Middle frontal gyrus (tissue), 1 donor: ENCODE measurements around the gene PRRG2.

Experiments
- DNase-seq: peaks from one replicate; pipeline ENCODE4 v3.0.0-alpha.2; 2015; ENCODE audit warnings: low spot score; ENCODE audit errors: extremely low spot score

PRRG2 gene

DNA sequence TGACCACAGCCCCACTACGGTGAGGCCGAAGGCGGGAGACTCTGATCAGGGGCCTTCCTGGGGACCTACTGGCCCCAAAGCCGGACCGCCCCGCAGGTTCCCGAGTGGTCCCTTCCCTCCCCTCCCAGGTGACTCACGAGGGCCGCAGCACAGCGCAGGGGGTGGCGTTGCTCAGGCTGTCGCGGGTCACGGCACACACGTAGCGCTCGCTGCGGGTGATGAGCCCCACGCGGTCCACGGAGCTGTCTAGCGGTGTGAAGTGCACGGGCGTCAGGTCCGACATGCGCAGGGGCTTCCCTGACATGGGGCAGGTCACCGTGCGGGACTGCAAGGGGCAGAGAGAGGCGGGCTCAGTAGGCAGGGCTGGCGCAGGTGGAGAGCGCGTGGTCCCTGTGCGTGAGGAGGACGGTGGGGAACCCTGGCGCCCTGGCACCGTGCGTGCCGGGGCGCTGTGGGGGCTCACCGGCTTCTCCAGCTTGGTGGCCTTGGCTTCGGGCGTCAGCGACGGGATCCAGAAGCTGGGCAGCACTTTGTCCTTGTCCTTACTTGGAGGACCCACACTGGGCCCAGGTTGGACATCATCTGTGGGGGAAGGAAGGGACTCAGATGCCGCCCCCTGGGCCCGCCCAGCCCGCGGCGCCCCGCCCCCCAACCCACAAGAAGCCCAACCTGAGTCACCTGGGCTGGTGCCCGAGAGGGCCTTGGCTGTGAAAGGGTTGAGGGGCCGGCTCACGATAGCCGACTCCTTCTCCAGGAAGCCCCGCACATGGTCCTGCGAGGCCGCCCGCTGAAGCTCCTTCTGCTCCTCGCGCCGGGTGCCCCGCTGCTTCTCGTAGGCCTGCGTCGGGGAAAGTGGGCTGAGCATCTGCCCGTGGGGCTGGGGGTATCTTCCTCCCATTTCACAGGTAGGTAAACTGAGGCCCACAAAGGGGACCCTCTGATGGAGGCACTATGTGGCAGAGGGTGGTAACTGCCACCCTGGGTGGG is 24.4 kb upstream of the PRRG2 start:
- DNase-seq: no peak

DNA sequence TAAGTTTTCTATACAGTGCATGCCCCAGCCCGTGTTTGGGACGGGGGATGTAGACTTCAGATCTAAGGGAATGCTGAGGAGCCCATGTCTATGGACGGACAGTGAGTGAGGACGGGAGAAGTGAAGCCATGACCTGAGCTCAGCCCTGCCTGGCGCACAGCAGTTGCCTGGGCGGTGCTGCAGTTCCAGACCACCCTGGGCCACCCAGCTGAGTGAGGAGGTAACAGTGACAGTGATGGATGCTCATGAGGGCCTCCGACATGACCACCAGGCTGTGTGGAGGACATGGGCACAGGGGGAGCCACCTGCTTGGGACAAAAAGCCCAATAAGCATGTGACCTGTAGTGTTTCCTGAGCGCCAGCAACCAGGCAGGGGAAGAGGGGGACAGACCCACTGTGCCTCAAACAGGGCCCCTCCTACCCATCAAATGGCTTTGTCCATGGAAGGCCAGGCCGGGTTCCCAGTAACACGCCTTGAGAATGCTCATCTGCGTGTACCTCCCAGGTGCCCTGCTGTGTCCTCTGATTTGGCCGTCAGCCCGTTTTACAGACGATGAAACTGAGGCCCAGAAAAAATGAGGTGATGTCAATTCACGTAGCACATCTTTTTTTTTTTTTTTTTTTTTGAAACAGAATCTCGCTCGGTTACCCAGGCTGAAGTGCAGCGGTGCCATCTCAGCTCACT is 23.3 kb upstream of the PRRG2 start:
- no peak for DNase-seq

DNA sequence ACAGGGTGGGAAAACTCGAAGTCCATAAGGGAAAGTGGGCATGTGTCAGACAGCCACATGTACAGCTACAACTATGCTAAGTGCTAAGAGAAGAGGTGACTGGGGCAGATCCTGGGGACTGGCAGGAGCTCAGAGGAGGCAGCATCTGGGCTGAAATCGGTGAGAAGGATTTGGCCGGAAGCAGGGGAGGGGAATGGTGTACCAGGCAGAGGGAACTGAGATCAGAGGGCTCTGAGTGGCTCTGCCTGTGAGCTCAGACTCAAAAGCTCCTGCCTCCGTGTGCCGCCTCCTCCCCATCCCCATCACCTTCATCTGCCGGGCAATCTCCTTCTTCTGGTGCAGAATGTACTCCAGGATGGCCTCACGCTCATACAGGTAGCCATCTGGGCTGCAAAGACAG is 22.5 kb upstream of the PRRG2 start:
- no peak for DNase-seq

DNA sequence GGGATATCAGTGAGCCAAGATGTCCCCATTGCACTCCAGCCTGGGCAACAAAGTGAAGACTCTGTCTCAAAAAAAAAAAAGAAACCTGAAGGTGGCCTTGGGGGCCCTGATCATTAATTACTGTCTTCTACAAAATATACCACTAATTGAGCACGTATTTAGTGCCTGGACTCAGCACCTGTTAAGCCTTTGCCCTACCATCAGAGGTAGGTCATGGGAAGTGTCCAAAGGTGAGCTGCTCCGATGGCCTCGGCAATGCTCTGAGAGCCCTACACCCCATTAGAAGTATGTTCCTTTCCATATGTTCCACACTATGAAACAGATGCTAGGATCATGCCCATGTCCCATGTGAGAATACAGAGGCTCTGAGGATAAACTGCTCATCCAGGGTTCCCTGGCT is 21.7 kb upstream of the PRRG2 start:
- DNase-seq: no peak

DNA sequence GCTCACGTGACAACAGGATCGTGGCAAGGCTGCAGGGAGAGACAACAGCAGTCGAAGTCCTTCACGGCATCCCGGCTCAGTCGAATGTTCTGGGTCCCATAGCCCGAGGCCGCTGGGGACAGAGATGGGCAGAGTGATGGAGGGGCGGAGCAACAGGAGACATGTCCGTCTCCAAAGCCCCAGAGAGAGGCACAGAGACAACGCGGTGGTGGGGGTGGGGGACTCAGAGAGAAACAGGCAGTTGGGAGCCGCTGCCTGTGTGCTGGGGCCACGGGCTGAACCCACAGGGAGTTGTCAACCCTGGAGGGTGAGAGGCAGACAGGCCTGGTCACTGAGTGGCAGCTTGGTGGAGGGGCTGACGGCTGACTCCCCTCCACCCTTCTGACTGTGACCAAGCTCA is 21.2 kb upstream of the PRRG2 start:
- DNase-seq: no peak

DNA sequence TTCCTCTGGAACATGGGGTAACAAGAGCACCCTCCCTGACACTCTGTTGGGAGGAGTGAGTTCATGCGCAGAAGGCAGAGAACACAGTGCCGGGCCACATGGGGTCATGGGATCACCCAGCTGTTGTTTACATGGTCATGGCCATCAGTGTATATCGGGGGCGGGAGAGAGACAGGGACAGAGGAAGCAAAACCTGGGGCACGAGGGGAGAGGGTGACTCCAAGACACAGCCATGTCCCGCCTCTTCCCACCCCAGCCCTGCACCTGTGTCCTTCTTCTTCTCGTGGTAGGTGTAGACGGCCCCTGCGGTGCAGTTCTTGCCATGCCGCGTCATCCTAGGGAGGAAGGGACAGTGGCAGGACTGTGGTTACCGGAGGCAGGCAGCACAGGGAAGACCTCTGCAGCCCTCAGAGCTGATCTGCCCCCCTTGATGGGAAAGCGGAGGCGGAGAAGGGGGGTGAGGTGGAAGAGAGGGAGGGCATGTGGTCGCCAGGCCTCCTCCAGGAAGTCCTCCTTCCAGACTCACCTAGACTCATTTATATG is 20.7 kb upstream of the PRRG2 start:
- DNase-seq: no peak

DNA sequence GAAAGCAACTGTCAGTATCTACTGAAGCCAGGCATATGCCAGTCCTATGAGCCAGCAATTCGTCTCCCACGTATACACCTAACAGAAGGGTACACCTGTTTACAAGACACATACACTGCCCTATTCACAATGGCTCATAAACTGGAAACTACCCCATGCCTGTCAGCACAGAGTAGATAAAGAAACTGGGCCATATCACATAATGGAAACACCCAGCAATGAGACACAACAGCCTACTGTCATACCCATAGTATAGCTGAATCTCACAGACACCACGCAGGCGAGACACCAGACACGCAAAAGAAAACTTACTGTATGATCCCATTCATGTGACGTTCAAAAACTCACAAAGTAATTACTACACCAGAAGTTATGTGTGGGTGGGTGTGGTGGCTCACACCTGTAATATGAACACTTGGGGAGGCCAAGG is 16.5 kb upstream of the PRRG2 start:
- no peak for DNase-seq

DNA sequence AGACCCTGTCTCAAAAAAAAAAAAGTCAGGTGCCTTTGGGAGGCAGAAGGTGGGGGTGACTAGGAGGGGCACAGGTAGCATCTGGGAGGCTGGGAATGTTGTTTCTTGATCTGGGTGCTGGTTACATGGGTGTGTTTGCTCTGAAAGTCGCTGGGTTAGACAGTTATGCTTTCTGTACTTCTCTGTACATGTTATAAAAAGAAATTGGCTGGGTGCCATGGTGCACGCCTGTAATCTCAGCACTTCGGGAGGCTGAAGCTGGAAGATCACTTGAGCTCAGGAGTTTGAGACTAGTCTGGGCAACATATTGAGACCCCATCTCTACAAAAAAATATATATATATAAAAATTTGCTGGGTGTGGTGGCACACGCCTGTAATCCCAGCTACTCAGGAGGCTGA is 15.9 kb upstream of the PRRG2 start:
- no peak for DNase-seq

DNA sequence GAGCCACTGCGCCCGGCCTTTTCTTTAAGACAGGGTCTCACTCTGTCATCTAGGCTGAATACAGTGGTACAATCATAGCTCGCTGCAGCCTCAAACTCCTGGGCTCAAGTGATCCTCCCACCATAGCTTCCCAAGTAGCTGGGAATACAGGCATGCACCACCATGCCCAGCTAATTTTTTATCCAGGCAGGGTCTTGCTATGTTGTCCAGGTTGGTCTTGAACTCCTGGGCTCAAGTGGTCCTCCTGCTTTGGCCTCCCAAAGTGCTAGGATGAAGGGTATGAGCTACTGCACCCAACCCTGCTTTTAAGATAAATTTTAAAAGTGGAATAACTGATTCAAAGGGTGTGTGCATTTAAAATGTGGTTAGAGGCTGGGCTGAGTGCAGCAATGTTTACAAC is 14.8 kb upstream of the PRRG2 start:
- no peak for DNase-seq

DNA sequence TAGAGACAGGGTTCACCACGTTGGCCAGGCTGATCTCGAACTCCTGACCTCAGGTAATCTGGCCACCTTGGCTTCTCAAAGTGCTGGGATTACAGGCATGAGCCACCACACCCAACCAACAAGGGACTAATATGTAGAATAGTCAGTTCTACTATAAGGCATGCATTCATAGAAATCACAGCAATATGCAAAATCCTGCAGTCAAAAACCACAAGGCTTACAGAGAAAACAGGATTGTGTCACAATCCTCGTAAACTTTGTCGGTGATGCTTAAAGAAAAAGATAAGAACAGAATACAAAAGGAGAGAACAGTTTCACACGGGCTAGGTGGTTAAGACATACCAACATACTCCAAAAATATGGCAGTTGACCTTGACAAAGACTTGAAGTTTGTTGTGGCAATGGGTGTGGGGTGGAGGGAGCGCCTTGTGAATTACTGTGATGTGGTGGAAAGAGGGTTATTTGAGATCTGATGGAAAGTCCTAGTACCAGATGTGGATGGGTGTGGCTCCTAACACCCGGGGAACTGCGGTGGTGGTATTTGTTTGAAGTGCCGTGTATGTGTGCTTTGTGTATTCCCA is 13.2 kb upstream of the PRRG2 start:
- no peak for DNase-seq

DNA sequence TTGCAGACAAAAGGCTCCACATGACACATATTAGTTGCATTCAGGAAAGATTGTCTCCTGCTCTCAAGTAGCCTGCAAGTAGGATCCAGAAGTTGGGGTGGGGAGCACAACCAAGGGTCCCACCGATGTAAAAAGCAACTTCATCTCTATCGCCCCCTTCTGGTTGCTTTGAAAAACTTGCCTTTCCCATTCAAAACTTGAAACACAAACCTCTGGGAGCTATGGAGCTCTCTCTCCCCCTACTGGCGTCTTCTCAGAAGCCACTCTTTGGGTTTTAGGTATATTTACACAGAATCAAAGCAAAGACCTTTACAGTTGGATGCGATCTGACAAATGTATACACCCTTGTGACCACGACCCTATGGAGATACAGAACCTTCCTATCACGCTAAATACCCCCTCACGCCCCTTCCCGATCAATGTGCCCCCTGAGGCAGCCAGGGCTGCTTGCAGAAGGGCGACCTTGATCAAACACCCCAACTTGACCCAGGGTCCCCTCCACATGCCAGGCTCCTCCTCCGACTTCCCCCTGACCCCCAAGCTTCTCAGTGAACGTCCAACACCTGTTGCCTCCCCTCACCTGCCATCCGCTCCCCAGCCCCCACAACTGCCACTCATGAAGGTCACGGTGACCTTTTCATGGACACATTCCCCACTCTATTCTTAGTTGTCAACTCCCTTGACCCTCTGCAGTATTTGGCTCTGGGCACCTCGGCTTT is 10.8 kb upstream of the PRRG2 start:
- no peak for DNase-seq

DNA sequence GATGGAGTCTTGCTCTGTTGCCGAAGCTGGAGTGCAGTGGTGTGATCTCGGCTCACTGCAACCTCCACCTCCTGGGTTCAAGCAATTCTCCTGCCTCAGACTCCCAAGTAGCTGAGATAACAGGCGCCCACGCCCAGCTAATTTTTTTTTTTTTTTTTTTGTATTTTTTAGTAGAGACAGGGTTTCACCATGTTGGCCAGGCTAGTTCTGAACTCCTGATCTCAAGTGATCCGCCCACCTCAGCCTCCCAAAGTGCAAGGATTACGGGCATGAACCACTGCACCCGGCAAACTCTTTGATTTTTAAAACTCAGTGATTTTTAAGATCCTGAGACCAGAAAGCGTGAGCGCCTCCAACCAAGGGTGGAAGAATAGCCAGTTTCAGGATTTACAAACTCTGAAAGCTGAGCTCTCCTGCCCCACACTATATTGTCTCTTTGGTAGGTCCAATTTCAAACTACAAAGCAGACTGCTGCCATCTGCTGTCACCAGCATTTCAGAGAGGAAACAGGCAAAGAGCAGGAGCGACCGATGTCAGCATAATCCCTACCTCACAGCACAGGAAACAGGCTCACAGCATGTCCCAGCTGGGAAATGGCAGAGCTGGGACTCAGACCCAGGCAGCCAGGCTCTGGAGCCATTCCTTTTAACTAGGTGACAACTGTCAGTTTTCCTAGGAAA is 10.0 kb upstream of the PRRG2 start:
- no peak for DNase-seq

DNA sequence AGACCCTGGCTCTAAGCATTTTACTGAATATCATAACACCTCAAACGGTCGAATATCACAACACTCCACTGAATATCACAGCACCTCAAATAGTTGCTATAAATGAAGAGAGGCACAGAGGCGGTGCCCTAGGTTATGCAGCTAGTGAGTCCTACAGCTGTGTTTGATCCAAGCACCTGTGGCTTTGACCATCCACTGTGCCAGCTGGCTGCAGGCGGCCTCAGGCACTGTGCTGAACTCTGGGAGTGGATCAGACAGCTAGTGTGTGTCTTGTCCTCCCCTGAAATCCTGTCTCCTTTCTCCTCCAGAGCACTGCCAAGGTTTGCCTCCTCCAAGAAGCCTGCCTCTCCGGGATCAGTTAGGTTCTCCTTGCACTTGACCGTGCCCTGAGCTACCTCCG is 8.1 kb upstream of the PRRG2 start:
- no peak for DNase-seq

DNA sequence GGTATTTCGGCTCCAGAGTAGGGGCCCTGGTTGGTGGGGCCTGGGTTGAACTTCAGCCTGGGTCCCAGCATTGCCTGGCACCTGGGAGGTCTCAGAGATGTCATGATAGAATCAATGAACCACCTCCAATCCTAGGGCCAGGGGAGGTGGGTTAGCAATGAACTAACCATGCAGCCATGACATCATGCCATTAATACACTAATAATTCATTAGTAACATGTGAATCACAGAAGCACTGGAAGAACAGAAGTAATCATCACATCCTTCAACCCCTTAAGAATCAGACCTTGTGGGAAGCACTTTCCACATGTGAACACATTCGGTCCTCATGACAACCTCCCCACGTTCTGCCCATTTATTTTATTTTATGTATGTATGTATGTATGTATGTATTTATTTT is 7.7 kb upstream of the PRRG2 start:
- DNase-seq: no peak

DNA sequence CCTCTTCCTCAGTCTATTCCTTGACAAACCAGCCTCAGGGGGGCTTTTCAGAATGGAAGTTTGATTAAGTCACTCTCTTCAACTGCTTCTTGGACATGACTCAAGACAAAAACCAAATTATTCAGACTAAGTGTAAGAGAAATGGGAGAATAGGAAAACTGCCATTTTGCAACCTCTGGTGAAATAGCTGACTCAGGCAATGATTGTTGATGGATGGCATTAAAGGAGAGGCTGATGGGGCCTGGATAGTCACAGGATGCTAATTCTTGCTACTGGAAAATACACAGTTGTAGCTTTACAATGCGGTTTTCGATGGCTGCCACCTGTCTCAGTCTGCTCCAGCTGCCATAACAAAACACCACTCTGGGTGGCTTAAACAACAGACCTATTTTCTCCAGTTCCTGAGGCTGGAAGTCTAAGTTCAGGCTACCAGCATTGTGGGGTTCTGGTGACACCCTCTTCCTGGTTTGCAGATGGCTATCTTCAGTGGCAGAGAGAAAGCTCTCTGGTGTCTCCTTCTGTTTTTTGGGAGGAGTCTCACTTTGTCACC is 6.8 kb upstream of the PRRG2 start:
- no peak for DNase-seq

DNA sequence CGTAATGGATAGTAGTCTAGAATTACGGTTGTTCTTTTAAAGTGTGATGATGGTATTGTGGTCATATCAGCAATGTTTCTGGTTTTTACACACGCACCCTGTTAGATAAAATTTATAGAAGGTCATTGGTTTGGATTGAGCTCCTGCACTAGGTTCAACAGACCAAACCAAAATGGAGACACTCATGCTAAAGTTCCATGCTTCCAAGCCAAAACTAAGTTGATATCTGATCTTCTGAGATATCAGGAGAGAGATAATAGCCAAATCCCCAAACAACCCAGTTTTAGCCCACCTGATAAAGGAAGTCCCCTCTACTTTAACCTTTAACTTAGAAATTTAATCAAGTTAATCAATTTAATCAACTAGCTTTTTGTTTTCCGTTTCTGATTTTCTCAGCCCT is 1.9 kb upstream of the PRRG2 start:
- no peak for DNase-seq

DNA sequence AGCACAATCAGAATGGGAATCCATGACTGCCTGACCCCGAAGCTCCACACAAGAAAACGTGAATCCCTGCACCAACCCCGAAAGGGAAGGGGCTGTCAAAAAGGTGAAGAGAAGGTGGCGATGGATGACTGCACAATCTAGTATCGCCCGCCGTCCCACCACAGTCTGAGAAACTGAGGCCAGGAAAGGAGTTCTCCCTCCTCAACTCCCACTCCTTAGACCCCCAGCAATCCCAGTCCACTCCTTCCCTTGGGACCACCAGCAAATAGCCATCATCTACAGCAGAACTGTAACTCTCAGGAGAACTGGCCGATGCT is 1.2 kb upstream of the PRRG2 start:
- no peak for DNase-seq

DNA sequence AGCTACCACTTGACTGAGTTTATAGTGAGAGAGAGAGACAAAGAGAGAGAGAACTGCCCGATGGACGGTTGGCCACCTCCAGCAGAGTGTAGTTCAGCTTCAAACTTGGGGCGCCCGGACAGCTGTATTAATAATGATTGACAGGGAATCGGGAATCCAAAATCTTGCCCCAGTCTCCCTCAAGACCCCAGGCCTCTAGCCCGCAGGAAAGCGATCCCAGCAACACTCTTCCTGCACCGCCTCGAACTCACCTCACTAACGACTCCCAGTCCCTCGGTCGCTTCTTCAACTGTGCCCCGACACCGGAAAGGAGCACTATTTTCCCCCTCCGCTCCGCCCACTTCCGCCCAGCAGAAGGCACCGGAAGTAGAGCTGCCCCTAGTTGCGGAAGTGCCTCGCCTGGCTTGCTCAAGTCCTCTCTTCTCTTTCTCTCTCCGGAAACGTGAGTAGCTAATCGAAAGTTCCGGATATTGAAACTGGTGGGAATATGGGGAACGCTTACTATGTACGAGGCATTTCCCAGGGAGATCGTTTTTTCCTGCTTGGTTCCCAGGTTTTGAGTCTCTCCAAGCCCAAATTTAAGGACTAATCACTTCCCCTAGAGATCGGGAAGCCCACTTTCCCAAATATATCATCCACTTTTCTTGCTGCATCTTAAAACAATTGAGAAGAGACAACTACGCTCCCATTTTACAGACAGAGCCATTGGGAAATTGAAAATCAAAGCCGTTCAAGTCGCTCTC is 681 bp upstream of the PRRG2 start, which contains the start of gene NOSIP:
Gene NOSIP, minus strand, starts transcription at position 293 of the 743 bp plus-strand sequence. CDS start 19,865 bp downstream, outside the sequence.
- DNase-seq: peak; percentile 93

DNA sequence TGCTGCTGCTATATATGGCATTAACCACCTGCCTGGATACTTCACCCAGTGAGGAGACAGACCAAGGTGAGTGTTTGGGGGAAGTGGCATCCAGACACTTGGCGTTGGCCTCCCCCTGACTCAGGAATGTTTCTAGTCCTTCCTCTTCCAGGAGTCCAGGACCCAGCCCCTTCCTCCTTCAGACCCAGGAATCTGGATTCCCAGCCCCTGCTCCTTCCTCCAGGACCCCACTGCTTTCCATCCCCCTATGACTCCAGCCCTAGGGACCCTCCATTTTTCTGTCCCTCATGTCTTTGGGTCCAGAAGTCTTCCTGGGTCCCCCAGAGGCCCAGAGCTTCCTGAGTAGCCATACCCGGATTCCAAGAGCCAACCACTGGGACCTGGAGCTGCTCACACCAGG is 2.1 kb downstream of the PRRG2 start:
- DNase-seq: no peak

DNA sequence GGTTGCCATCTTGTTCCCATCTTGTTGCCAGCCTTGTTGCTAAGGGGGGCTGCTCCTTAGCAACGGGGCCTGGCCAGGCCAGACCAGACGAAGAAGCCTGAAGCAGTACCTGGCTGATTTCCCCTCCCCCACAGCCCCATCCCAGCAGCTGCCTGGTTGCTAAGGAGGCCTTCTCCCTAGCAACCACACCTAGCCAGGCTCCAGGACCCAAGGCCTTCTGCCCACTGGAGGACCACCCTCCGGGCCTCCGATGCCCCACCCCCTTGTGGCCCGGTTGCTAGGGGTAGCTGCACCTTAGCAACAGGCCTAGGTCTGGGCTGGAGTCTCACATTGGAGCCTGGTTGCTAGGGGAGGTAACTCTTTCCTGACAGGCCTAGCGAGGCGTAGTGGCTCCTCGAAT is 3.9 kb downstream of the PRRG2 start:
- DNase-seq: no peak
